A673 (cell line): ENCODE results near the gene KCNMA1.

Experiments used
- CTCF ChIP-seq: fragments of 300-800, 200-600 bp; sonication (generic); conservative IDR thresholded peaks from 2 replicates; pipeline ENCODE4 v1.5.1; 2017; ENCODE audit warnings: low read depth, mild to moderate bottlenecking, antibody characterized with exemption, low read length, moderate library complexity, mixed read lengths
- EZH2 ChIP-seq: fragments of 200-600 bp; sonication (generic); IDR thresholded peaks from 2 replicates; pipeline ENCODE4 v1.6.1; 2017; ENCODE audit warnings: borderline replicate concordance, low read depth, mild to moderate bottlenecking, mixed read lengths, antibody characterized with exemption, low read length; ENCODE audit not compliant: poor library complexity, severe bottlenecking

- TF ChIP-seq CTCF = no peak
- no peak for TF ChIP-seq EZH2
These were observed 190.9 kb downstream of the KCNMA1 start for GRCh38 chr10:77446700-77447099.
